Natural killer cell (primary cell): Measurements from ENCODE around the gene NOL4L. TPM values are rescaled to one million over a fixed set of nuclear protein-coding genes. Genes with fewer than 3 reads are reported as not detected.

Experiments
- ATAC-seq, 3 donors: fragments of 150-1000 bp in 2 of 3; fragments of 200-7000 bp in 1 of 3; cut with Tn5 transposase; 1 replicate in 1 of 3; 2 replicates in 2 of 3; pipeline ENCODE4 v1.10.0; 2021; ENCODE audit warnings: mild to moderate bottlenecking in 2 of 3, moderate library complexity in 2 of 3
- DNase-seq, 2 donors: peaks; one replicate each; pipeline versions ENCODE4 v3.0.0 to v3.0.0-alpha.2; 2013 to 2021; ENCODE audit warnings: mixed read lengths in 1 of 2
- H3K27ac ChIP-seq: one replicate; pipeline ENCODE4 v1.5.1; 2013; ENCODE audit warnings: mild to moderate bottlenecking, low read length
- H3K27me3 ChIP-seq: one replicate; pipeline ENCODE4 v1.6.1; 2013; ENCODE audit warnings: low read length; ENCODE audit not compliant: control insufficient read depth, insufficient read depth
- H3K36me3 ChIP-seq: one replicate; pipeline ENCODE4 v1.6.1; 2013; ENCODE audit warnings: low read length; ENCODE audit not compliant: control insufficient read depth, insufficient read depth
- H3K4me1 ChIP-seq: one replicate; pipeline ENCODE4 v1.6.1; 2013; ENCODE audit warnings: low read length; ENCODE audit not compliant: control insufficient read depth, insufficient read depth
- H3K4me3 ChIP-seq: one replicate; pipeline ENCODE4 v1.5.1; 2013; ENCODE audit warnings: low read length
- H3K9me3 ChIP-seq: one replicate; pipeline ENCODE4 v1.6.1; 2013; ENCODE audit warnings: low read length; ENCODE audit not compliant: control insufficient read depth, insufficient read depth
- H3K27ac Mint-ChIP-seq, 2 donors: one replicate each; pipeline ENCODE4 v1.8.0; 2022; ENCODE audit warnings: mild to moderate bottlenecking in 2 of 2, mixed read lengths in 2 of 2, moderate library complexity in 1 of 2
- H3K27me3 Mint-ChIP-seq, 2 donors: one replicate each; pipeline ENCODE4 v1.8.0; 2022; ENCODE audit warnings: low read depth in 2 of 2, mixed read lengths in 2 of 2
- H3K36me3 Mint-ChIP-seq: one replicate; pipeline ENCODE4 v1.8.0; 2022; ENCODE audit warnings: mixed read lengths
- H3K4me1 Mint-ChIP-seq, 2 donors: one replicate each; pipeline ENCODE4 v1.8.0; 2022; ENCODE audit warnings: mixed read lengths in 2 of 2
- H3K4me3 Mint-ChIP-seq: one replicate; pipeline ENCODE4 v1.8.0; 2022; ENCODE audit warnings: mild to moderate bottlenecking, moderate library complexity, mixed read lengths
- H3K9me3 Mint-ChIP-seq, 2 donors: one replicate each; pipeline ENCODE4 v1.8.0; 2022; ENCODE audit warnings: mixed read lengths in 2 of 2
- WGBS: methylation state at CpG from one replicate; pipeline ENCODE4 v1.1.7; 2013; ENCODE audit warnings: missing lambda C conversion rate; ENCODE audit not compliant: insufficient coverage; 5-methylcytosine and 5-hydroxymethylcytosine counted together
- intact Hi-C: fragments of 100-400 bp; cut with micrococcal nuclease; formaldehyde crosslinking; loops from one replicate; pipeline ENCODE4 v1.14.2; 2022
- total RNA-seq, 4 donors: library from RNA; stranded (reverse); fragments of 120-200 nt in 1 of 4; gene quantifications; one replicate each; pipeline versions ENCODE4 v1.2.3 to v1.2.4, GENCODE V29; 2013 to 2022
- TF ChIP-seq, protein P1 (sequence below): fragments of 200-600 bp; IDR thresholded peaks from one replicate; pipeline ENCODE4 v1.8.0; 2022; ENCODE audit warnings: antibody characterized with exemption

Gene NOL4L
- total RNA-seq, 3 donors from 2014 or later (not counting 1 experiment from before 2014, with no cell fraction given) = 101 to 136 (median 114) TPM

DNA sequence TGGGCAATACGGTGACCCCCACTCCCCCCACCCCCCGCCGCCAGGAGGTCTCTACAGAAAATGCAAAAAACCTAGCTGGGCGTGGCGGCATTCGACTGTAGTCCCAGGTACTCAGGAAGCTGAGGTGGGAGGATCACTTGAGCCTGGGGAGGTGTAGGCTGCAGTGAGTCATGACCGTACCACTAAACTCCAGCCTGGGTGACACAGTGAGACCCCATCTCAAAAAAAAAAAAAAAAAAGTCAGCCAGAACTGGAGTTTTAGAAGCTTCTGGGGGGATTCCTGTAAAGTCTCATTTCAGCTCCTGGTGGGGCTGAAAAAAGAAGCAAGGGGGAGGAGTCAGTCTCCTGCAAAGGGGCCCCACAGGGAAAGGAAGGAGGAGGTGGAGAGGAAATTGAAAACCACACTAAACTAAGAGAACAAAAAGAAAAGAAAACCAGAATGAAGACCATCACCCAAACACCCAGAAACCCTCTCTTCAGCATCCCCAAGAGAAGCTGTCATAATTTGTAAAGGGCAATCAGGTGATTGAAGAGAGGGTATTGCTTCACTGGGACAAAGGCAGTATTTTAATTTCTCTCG lies 50.4 kb downstream of the NOL4L start:
- Histone ChIP-seq H3K4me3 (no peak overlapping the region), H3K36me3 (no peaks in the 10 kb centered on the region), H3K27ac (peak overlapping the region; percentile 95), H3K9me3 (no peaks in the 10 kb centered on the region), H3K4me1 (peaks cover 60% of the 10 kb centered on the region), H3K27me3 (no peaks in the 10 kb centered on the region)
- peaks cover 55 to 72% of the 10 kb centered on the region in 2 donors for H3K4me1 Mint-ChIP-seq
- intact Hi-C loops = loop anchor here (5.0 to 10.0 kb wide), 2 partner anchors 48 to 50 kb away; no protein-coding TSS in a partner anchor
- DNase-seq (peak in 1 of 2 donors; percentile 80), ATAC-seq (peak in 1 of 3 donors; percentile 9)
- no peaks in the 10 kb centered on the region for H3K27me3 Mint-ChIP-seq
- peak overlapping the region; percentile 85 for H3K4me3 Mint-ChIP-seq
- H3K36me3 Mint-ChIP-seq = no peaks in the 10 kb centered on the region
- no peaks in the 10 kb centered on the region for H3K9me3 Mint-ChIP-seq
- TF ChIP-seq, protein P1, sequence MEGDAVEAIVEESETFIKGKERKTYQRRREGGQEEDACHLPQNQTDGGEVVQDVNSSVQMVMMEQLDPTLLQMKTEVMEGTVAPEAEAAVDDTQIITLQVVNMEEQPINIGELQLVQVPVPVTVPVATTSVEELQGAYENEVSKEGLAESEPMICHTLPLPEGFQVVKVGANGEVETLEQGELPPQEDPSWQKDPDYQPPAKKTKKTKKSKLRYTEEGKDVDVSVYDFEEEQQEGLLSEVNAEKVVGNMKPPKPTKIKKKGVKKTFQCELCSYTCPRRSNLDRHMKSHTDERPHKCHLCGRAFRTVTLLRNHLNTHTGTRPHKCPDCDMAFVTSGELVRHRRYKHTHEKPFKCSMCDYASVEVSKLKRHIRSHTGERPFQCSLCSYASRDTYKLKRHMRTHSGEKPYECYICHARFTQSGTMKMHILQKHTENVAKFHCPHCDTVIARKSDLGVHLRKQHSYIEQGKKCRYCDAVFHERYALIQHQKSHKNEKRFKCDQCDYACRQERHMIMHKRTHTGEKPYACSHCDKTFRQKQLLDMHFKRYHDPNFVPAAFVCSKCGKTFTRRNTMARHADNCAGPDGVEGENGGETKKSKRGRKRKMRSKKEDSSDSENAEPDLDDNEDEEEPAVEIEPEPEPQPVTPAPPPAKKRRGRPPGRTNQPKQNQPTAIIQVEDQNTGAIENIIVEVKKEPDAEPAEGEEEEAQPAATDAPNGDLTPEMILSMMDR = no peak
- peak overlapping the region; percentile 89 to 91 for H3K27ac Mint-ChIP-seq
- 0% methylated on average over 3 of the region's 8 CpGs for WGBS

GRCh38 chr20:32533732-32534131 lies 51.4 kb downstream of the NOL4L start:
- Histone ChIP-seq H3K4me1 (peaks cover 60% of the 10 kb centered on the region), H3K9me3 (no peaks in the 10 kb centered on the region), H3K27me3 (no peaks in the 10 kb centered on the region), H3K27ac (peak overlapping the region; percentile 95), H3K36me3 (no peaks in the 10 kb centered on the region), H3K4me3 (no peak overlapping the region)
- WGBS = 89% methylated on average over 6 of the region's 6 CpGs
- Mint-ChIP-seq H3K36me3 (no peaks in the 10 kb centered on the region), H3K4me3 (peak overlapping the region; percentile 28), H3K27me3 (no peaks in the 10 kb centered on the region), H3K4me1 (peaks cover 60 to 76% of the 10 kb centered on the region in 2 donors), H3K9me3 (no peaks in the 10 kb centered on the region), H3K27ac (peak overlapping the region; percentile 89 to 91)
- no peak for ATAC-seq
- intact Hi-C loops = loop anchor here (10.0 kb wide), 1 partner anchor 49 kb away; no protein-coding TSS in a partner anchor
- peak in 1 of 2 donors; percentile 36 for DNase-seq
- TF ChIP-seq, protein P1 = no peak

- Histone ChIP-seq H3K36me3 (peaks cover 3% of the 10 kb centered on the region), H3K9me3 (no peaks in the 10 kb centered on the region), H3K4me1 (peaks cover 60% of the 10 kb centered on the region), H3K4me3 (no peak overlapping the region), H3K27ac (no peak overlapping the region), H3K27me3 (no peaks in the 10 kb centered on the region)
- H3K27me3 Mint-ChIP-seq = no peaks in the 10 kb centered on the region
- H3K36me3 Mint-ChIP-seq = no peaks in the 10 kb centered on the region
- peaks cover 66 to 82% of the 10 kb centered on the region in 2 donors for H3K4me1 Mint-ChIP-seq
- DNase-seq = no peak
- intact Hi-C loops = loop anchor here (10.0 kb wide), 1 partner anchor 47 kb away; no protein-coding TSS in a partner anchor
- TF ChIP-seq, protein P1 = no peak
- WGBS = 96% methylated on average over 7 of the region's 7 CpGs
- no peak overlapping the region for H3K4me3 Mint-ChIP-seq
- H3K9me3 Mint-ChIP-seq = no peaks in the 10 kb centered on the region
- no peak for ATAC-seq
- H3K27ac Mint-ChIP-seq = peak overlapping the region; percentile 89 to 91
Measured at GRCh38 chr20:32532246-32532645, 52.9 kb downstream of the NOL4L start.
